ENCODE measurements around the gene PKP3.

DNA sequence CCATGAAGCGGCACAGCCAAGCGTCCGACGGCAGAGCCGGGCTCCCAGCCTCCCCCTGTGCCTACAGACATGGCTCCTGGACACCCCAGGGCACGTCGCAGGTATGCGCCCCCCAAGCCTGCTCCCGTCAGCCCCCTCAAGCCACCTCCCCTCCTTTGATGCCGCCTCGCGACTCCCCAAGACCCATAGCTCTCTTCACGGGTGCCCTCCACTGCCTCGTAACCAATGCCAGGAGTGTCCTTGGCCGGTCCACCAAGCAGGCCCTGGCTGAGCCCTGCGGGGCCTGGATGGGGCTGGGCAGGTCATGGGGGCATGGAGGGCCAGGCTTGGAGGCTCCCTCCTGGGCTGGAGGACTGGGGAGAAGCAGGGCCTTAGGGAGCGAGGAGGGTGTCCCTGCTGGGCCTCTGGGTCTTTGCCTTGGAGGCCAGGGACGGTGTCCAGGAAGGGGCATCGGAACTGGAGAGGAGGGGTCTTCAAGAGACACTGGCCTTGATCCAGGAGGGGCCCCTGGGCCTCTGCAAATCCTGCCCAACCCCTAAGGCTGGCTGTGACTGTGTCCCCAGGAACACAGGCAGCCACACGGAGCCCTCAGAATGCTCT lies 38.6 kb downstream of the PKP3 start:
- TF ChIP-seq, protein P1, sequence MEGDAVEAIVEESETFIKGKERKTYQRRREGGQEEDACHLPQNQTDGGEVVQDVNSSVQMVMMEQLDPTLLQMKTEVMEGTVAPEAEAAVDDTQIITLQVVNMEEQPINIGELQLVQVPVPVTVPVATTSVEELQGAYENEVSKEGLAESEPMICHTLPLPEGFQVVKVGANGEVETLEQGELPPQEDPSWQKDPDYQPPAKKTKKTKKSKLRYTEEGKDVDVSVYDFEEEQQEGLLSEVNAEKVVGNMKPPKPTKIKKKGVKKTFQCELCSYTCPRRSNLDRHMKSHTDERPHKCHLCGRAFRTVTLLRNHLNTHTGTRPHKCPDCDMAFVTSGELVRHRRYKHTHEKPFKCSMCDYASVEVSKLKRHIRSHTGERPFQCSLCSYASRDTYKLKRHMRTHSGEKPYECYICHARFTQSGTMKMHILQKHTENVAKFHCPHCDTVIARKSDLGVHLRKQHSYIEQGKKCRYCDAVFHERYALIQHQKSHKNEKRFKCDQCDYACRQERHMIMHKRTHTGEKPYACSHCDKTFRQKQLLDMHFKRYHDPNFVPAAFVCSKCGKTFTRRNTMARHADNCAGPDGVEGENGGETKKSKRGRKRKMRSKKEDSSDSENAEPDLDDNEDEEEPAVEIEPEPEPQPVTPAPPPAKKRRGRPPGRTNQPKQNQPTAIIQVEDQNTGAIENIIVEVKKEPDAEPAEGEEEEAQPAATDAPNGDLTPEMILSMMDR (IDR thresholded peaks at IDR 0.05; ENCODE audit: insufficient read depth, low read length, poor library complexity, severe bottlenecking): no peak
- no peak for TF ChIP-seq EZH2phosphoT487 (conservative IDR thresholded peaks at IDR 0.05; ENCODE audit: low read length)

All from SU-DHL-6 (cell line).